Gastrocnemius medialis (tissue), 4 donors: ENCODE measurements around the gene NTM.

Source experiments
- POLR2A ChIP-seq, 2 donors: fragments of 450-650 bp; IDR thresholded peaks; one replicate each; pipeline ENCODE4 v1.6.1; 2017; ENCODE audit warnings: antibody characterized with exemption in 2 of 2, mild to moderate bottlenecking in 2 of 2, moderate library complexity in 2 of 2
- TF ChIP-seq, protein P1 (sequence below), 5 experiments: fragments of 450-650 bp in 3 of 5; fragments of 200-600 bp in 2 of 5; sonication (generic) in 2 of 5; IDR thresholded peaks in 4 of 5; conservative IDR thresholded peaks in 1 of 5; 1 replicate in 4 of 5; 2 replicates in 1 of 5; pipeline ENCODE4 v1.5.1; 2016 to 2019; ENCODE audit warnings: antibody characterized with exemption in 5 of 5, mild to moderate bottlenecking in 3 of 5, moderate library complexity in 3 of 5

DNA sequence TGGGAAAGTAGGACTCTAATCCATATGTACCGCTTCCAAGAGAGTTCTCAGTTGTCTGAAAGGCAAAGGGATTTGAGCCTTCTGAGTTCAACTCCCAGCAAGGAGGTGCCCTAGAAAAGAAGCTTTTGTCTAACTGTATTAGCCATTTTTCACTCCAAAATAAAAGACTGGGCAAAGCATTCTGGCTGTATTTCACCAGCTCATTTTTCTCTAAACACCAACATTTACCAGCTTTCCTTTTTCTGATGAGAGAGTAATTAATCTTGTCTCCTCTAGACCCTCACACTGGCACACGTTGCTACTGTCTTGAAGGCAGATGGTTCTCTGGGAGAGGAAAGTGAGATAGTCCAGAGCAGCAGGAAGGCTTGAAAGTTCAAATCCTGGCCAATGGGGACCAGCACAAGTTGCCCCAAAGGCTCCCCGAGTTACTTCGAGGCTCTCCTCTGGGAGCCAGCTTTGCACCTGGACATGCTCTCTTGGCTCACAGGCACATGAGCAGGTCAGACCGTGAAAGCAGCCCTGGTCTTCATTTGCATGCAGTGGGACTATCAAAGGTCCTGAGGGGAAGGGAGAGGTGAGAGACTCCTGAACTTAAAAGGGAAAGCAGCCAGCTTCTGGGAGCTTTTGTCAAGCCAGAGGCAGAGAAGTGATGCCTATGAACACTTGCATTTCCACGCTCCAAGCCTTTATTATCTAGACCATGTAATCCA, 100.0 kb downstream of the NTM start:
- TF ChIP-seq POLR2A (IDR thresholded peaks at IDR 0.05) = no peak
- TF ChIP-seq, protein P1, sequence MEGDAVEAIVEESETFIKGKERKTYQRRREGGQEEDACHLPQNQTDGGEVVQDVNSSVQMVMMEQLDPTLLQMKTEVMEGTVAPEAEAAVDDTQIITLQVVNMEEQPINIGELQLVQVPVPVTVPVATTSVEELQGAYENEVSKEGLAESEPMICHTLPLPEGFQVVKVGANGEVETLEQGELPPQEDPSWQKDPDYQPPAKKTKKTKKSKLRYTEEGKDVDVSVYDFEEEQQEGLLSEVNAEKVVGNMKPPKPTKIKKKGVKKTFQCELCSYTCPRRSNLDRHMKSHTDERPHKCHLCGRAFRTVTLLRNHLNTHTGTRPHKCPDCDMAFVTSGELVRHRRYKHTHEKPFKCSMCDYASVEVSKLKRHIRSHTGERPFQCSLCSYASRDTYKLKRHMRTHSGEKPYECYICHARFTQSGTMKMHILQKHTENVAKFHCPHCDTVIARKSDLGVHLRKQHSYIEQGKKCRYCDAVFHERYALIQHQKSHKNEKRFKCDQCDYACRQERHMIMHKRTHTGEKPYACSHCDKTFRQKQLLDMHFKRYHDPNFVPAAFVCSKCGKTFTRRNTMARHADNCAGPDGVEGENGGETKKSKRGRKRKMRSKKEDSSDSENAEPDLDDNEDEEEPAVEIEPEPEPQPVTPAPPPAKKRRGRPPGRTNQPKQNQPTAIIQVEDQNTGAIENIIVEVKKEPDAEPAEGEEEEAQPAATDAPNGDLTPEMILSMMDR (IDR thresholded peaks at IDR 0.05 in 4 of 5, conservative IDR thresholded peaks at IDR 0.05 in 1 of 5) = no peak
